Right lobe of liver (tissue), 6 donors: ENCODE results near the gene PLEKHS1. TPM values are rescaled to one million over a fixed set of nuclear protein-coding genes. Genes with fewer than 3 reads are reported as not detected.
"Not testable (repeated sequence)": the region's sequence is repeated elsewhere in the genome, so short reads cannot be mapped to it uniquely, and the experiment has no call there.

Experiments used
- ATAC-seq, 4 donors: fragments of 200-7000 bp; cut with Tn5 transposase; one replicate each; pipeline ENCODE4 v1.9.1; 2020; ENCODE audit warnings: mild to moderate bottlenecking in 4 of 4, moderate library complexity in 4 of 4
- DNase-seq, 3 donors: peaks; one replicate each; pipeline ENCODE4 v3.0.0-alpha.2; 2020
- H3K27ac ChIP-seq, 3 donors: fragments of 200-600 bp; one replicate each; pipeline ENCODE4 v1.8.0; 2022
- H3K27me3 ChIP-seq, 2 donors: fragments of 200-600 bp; one replicate each; pipeline ENCODE4 v1.8.0; 2022
- H3K36me3 ChIP-seq, 4 donors: fragments of 200-600 bp; sonication (generic) in 1 of 4; one replicate each; pipeline versions ENCODE4 v1.5.1 to v1.8.0; 2017 to 2022; ENCODE audit warnings: control low read depth in 1 of 4
- H3K4me1 ChIP-seq, 4 donors: fragments of 200-600 bp; sonication (generic) in 1 of 4; one replicate each; pipeline versions ENCODE4 v1.5.1 to v1.8.0; 2017 to 2022; ENCODE audit warnings: control low read depth in 1 of 4
- H3K4me3 ChIP-seq, 3 donors: fragments of 200-600 bp; one replicate each; pipeline ENCODE4 v1.8.0; 2022
- H3K9me3 ChIP-seq, 4 donors: fragments of 200-600 bp; sonication (generic) in 1 of 4; one replicate each; pipeline versions ENCODE4 v1.5.1 to v1.8.0; 2017 to 2022; ENCODE audit warnings: control low read depth in 1 of 4
- CTCF ChIP-seq, 4 donors: fragments of 200-600 bp in 3 of 4; fragments of 450-650 bp in 1 of 4; IDR thresholded peaks; one replicate each; pipeline versions ENCODE4 v1.5.1 to v1.8.0; 2016 to 2022; ENCODE audit warnings: antibody characterized with exemption in 4 of 4, mild to moderate bottlenecking in 2 of 4
- POLR2A ChIP-seq: fragments of 450-650 bp; IDR thresholded peaks from one replicate; pipeline ENCODE4 v1.6.1; 2017; ENCODE audit warnings: antibody characterized with exemption, mild to moderate bottlenecking
- WGBS: methylation state at CpG from one replicate; pipeline ENCODE4 v1.1.6; 2018; ENCODE audit warnings: low coverage, low lambda C conversion rate; ENCODE audit not compliant: insufficient coverage; ENCODE audit errors: missing lambda C conversion rate; 5-methylcytosine and 5-hydroxymethylcytosine counted together
- intact Hi-C, 2 donors: fragments of 100-400 bp; cut with DNase I; formaldehyde crosslinking; loops; one replicate each; pipeline versions ENCODE4 v1.11.2 to v1.14.1; 2022
- microRNA-seq, 2 donors: library from miRNA; unstranded; fragments of <30 nt; microRNA quantifications; one replicate each; pipeline ENCODE4, GENCODE V29; 2019 to 2020
- small RNA-seq, 2 experiments: library from RNA; depleted of rRNA; stranded (forward); fragments of <200 nt; gene quantifications; one replicate each; pipeline ENCODE3, GENCODE V24; 2016
- total RNA-seq, 6 experiments: library from RNA; depleted of rRNA in 2 of 6; stranded (reverse); fragments of >200 nt in 2 of 6; fragmentation: NEBNext Ultra II Directional in 3 of 6; extraction: Animal tissue kit (Norgen Biotek cat#: 25700) in 3 of 6; gene quantifications; one replicate each; pipeline versions ENCODE4 v1.1.0 to v1.2.4, GENCODE V29; 2016 to 2023
- donor health status: DM: no; HTN: yes; CAD: no.
- donor health status: DM: no; HTN: no; CAD: no.
- donor health status: DM: no; HTN: no; CAD: no.
- donor health status: DM: no; HTN: yes; CAD: no.
- donor health status: DM: no; HTN: yes; CAD: no.

PLEKHS1 gene
- total RNA-seq, 6 experiments from 2014 or later = not detected

GRCh38 chr10:113825791-113826190 is 74.3 kb downstream of the PLEKHS1 start:
- intact Hi-C loops = no loop called here
- Histone ChIP-seq H3K4me3 (no peak overlapping the region), H3K27me3 (no peaks in the 10 kb centered on the region), H3K27ac (no peak overlapping the region), H3K4me1 (no peaks in the 10 kb centered on the region), H3K9me3 (no peaks in the 10 kb centered on the region), H3K36me3 (no peaks in the 10 kb centered on the region)
- DNase-seq (no peak), ATAC-seq (no peak)
- TF ChIP-seq POLR2A (no peak), CTCF (IDR thresholded peaks at IDR 0.05) (no peak)
- 71% methylated on average over 2 of the region's 2 CpGs for WGBS

- H3K36me3 ChIP-seq, H3K27me3 ChIP-seq, ATAC-seq, H3K27ac ChIP-seq, intact Hi-C loops, H3K9me3 ChIP-seq, DNase-seq, H3K4me3 ChIP-seq, H3K4me1 ChIP-seq: not testable (repeated sequence)
- 90% methylated on average over 7 of the region's 10 CpGs for WGBS
Measured at GRCh38 chr10:113828567-113828966, 77.1 kb downstream of the PLEKHS1 start.

Small RNA genes within 50 kb of the gene (microRNA-seq; reads per million reads assigned to microRNA genes)
- gene MIR4483 = 0 reads per million in 2 donors

Small RNA genes within 50 kb of the gene (small RNA-seq; reads per million reads assigned to genes)
- 0 reads per million in 2 experiments for gene RF00560

Other genes starting within 250 kb of the PLEKHS1 start
- 100 to 1,000 TPM; 162 to 705 (median 372) TPM for gene HABP2, start 198.6 kb upstream of the PLEKHS1 start, total RNA-seq
- 1 to 10 TPM in 1 of 6 experiments, under 1 TPM in 4, not detected in 1; 0.07 to 1.9 (median 0.22) TPM for gene NRAP, start 87.6 kb upstream of the PLEKHS1 start, total RNA-seq
- 10 to 100 TPM in 5 of 6 experiments, 1 to 10 TPM in 1; 9.5 to 24.7 (median 12.4) TPM for gene CASP7, start 71.8 kb upstream of the PLEKHS1 start, total RNA-seq
- 1 to 10 TPM; 4.5 to 8.3 (median 5.9) TPM for gene DCLRE1A, start 102.4 kb downstream of the PLEKHS1 start, total RNA-seq
- 10 to 100 TPM; 14.5 to 28.4 (median 23.0) TPM for gene NHLRC2, start 103.0 kb downstream of the PLEKHS1 start, total RNA-seq